ENCODE results near the gene CACNB4.

DNA sequence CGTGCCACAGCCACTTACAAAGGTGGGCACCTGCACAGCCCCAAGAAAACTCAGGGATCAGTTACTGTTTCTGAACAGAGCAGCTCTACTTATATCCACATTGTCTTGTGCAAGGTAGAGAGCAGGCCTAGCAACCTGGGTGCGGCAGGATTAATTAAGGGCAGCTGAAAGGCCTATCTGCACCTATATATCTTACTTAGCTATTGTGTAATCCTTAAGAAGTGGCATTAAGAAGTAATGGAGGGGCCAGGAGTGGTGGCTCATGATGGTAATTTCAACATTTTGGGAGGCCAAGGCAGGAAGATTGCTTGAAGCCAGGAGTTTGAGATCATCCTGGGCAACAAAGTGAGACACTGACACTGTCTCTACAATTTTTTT is 257.8 kb downstream of the CACNB4 start:
- TF ChIP-seq CTCF (IDR thresholded peaks at IDR 0.05; ENCODE audit: low read depth, low read length) (no peak), POLR2A (IDR thresholded peaks at IDR 0.05; ENCODE audit: extremely low read depth, insufficient read length) (no peak)

Data from NB4 (cell line).